AG20443 (cell line): ENCODE data around the gene AIFM1.

Experiments used
- DNase-seq: peaks from one replicate; pipeline ENCODE4 v3.0.0; 2012; ENCODE audit warnings: low spot score, mixed read lengths

AIFM1 gene

GRCh38 chrX:130165703-130166502 lies at the start of gene AIFM1:
AIFM1 (minus strand) TSS chrX:130165841; CDS start chrX:130165656, 185 bp downstream.
- peak; percentile 94 for DNase-seq

- no peak for DNase-seq
Observed at GRCh38 chrX:130213376-130213775, 47.7 kb upstream of the AIFM1 start.

- no peak for DNase-seq
Observed at GRCh38 chrX:130212371-130212770, 46.7 kb upstream of the AIFM1 start.

GRCh38 chrX:130211415-130212186 lies 46.0 kb upstream of the AIFM1 start:
- no peak for DNase-seq

GRCh38 chrX:130204647-130205046 lies 39.0 kb upstream of the AIFM1 start:
- no peak for DNase-seq

- DNase-seq = no peak
Observed at GRCh38 chrX:130197464-130197863, 31.8 kb upstream of the AIFM1 start.

- DNase-seq = peak; percentile 21
Observed at GRCh38 chrX:130196466-130196865, 30.8 kb upstream of the AIFM1 start.

GRCh38 chrX:130190801-130191200 lies 25.2 kb upstream of the AIFM1 start:
- DNase-seq = no peak

GRCh38 chrX:130186651-130187050 lies 21.0 kb upstream of the AIFM1 start:
- no peak for DNase-seq

GRCh38 chrX:130184857-130185256 lies 19.2 kb upstream of the AIFM1 start:
- no peak for DNase-seq

- DNase-seq = no peak
Observed at GRCh38 chrX:130184168-130184567, 18.5 kb upstream of the AIFM1 start.

GRCh38 chrX:130179579-130180215 lies 14.1 kb upstream of the AIFM1 start:
- DNase-seq = no peak

GRCh38 chrX:130179170-130179569 lies 13.5 kb upstream of the AIFM1 start:
- DNase-seq = no peak

GRCh38 chrX:130176942-130177341 lies 11.3 kb upstream of the AIFM1 start:
- DNase-seq = no peak

GRCh38 chrX:130176354-130176776 lies 10.7 kb upstream of the AIFM1 start:
- no peak for DNase-seq

- no peak for DNase-seq
Observed at GRCh38 chrX:130174937-130175336, 9.3 kb upstream of the AIFM1 start.

GRCh38 chrX:130174045-130174704 lies 8.5 kb upstream of the AIFM1 start:
- DNase-seq = peak; percentile 71

GRCh38 chrX:130173190-130173895 lies 7.7 kb upstream of the AIFM1 start:
- peak; percentile 73 for DNase-seq

GRCh38 chrX:130172127-130172845 lies 6.6 kb upstream of the AIFM1 start:
- no peak for DNase-seq

GRCh38 chrX:130171446-130172126 lies 5.9 kb upstream of the AIFM1 start, which contains the start of gene RAB33A:
RAB33A (plus strand) TSS chrX:130171962; CDS start chrX:130172063, 101 bp downstream.
- DNase-seq = no peak
